GM12891 (cell line): ENCODE measurements around the gene TRUB1.

Experiments used
- PAX5 ChIP-seq: IDR thresholded peaks from 2 replicates; pipeline ENCODE4 v1.6.1; 2011; ENCODE audit warnings: low read length, moderate library complexity, mild to moderate bottlenecking; ENCODE audit not compliant: insufficient read depth, severe bottlenecking
- POLR2A ChIP-seq: IDR thresholded peaks from 2 replicates; pipeline ENCODE4 v1.6.1; 2011; ENCODE audit warnings: low read depth, low read length, control low read depth
- POLR2AphosphoS5 ChIP-seq: IDR thresholded peaks from 2 replicates; pipeline ENCODE4 v1.6.1; 2011; ENCODE audit warnings: low read depth, low read length, control low read depth
- TAF1 ChIP-seq: IDR thresholded peaks from 2 replicates; pipeline ENCODE4 v1.6.1; 2011; ENCODE audit warnings: low read depth, low read length, control low read depth

DNA sequence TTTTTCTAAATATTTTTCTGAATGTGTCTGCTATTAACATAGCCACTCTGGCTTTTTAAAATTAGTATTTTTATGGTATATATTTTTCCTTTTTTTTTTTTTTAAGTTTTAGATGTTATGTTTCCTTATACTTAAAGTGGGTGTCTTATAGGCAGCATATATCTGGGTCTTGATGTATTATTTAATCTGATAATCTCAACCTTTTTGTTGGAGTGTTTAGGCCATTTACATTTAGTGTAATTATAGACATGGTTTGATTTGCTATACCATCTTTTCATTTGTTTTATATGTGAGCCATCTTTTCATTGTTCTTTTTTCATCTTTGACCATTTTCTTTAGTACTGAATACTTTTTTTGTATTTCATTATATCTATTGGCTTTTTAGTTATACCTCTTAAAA is 45.0 kb downstream of the TRUB1 start:
- TF ChIP-seq POLR2A: no peak
- TF ChIP-seq POLR2AphosphoS5: no peak
- TF ChIP-seq TAF1: no peak
- TF ChIP-seq PAX5: no peak
